Measurements from ENCODE around the gene DTNBP1.
A peak's percentile ranks its signal among the peaks of the same experiment; 100 is the strongest.

Gene DTNBP1

DNA sequence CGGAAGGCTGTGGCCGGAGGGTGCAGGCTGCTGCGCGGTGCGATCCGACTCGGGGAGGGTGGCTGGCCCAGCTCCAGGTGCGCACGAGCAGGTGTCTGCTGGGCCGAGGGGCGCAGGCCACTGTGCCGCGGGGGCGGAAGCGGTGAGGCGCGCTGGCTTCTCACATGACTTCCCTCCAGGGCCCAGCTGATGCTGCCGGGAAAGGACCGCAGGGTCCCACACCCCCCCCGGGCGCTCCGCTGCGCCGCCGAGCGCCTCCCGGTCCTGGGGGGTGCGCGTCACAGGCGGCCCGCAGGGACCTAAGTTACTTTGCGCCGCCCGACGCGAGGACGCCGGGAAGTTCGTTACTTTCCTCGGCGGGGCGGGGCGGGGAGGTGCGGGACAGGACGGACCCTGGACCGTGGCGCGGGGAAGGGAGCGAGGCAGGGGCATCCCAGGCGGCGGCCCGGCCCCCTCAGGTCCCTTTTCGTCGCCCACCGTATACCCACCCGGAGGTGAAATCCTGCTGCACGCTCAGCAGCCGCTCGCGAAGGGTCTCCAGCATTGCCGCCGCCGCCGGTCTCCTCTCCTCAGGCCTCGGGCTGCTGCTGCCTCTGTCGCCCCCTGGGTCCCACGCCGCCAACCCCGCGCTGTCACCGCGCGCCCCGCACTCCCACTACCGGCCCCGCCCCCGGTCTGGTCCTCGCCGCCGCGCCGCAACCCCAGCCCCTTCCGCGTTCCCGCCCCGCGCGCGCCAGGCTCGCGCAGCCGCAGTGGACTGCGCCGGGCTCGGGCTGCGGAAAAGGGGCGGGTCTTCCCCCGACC lies at the start of gene DTNBP1:
DTNBP1 (minus strand) TSS at position 703 of the 804 bp plus-strand sequence; CDS start at position 544, 159 bp downstream.
- Histone ChIP-seq H3K9ac (ENCODE audit: low read length in 5 of 5) (peak within 1 kb of the TSS; percentile 75 to 82 (median 78)), H3K4me3 (ENCODE audit: low read depth in 1 of 5, low read length in 5 of 5) (peak within 1 kb of the TSS; percentile 69 to 96 (median 83)), H3K27ac (ENCODE audit: low read depth, low read length) (peak within 1 kb of the TSS; percentile 65), H3K9me3 (ENCODE audit: control insufficient read depth in 5 of 5, low read length in 5 of 5) (no peaks in the 10 kb centered on the region), H3K4me1 (ENCODE audit: control insufficient read depth in 5 of 5, insufficient read depth in 5 of 5, low read length in 5 of 5) (peaks cover 3 to 16% (median 13%) of the 10 kb centered on the region in 5 donors), H3K36me3 (ENCODE audit: control insufficient read depth in 5 of 5, insufficient read depth in 5 of 5, low read length in 5 of 5) (no peaks in the 10 kb centered on the region), H3K27me3 (ENCODE audit: control insufficient read depth in 5 of 5, insufficient read depth in 4 of 5, low read length in 5 of 5) (no peaks in the 10 kb centered on the region)

DNA sequence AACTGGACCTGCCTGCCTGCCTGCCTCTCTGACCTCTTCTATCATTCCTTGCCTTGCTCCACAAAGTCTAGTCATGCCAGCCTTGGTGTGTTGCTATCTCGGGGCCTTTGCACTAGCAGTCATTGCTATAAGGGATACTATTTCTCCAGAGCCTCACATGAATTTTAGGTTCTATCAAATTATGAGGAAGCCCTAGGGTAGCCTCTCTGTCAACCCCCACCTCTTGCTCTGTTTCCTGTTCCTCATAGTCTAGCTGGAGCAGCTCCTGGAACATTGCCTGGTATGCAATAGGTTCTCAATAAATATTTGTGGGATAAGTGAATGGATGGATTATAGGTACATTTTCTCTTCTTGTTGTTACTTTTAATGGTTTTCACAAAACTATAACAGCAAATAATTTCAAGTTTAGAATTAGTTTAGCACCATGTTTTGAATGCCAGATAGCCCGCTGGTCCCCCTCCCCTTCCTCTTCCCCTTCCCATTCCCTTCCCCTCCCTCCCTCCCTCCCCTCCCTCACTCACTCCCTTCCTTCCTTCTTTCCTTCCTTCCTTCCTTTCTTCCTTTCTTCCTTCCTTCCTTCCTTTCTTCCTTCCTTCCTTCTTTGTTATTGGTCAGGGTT lies 46.9 kb upstream of the DTNBP1 start:
- Histone ChIP-seq H3K4me1 (ENCODE audit: control insufficient read depth in 5 of 5, insufficient read depth in 5 of 5, low read length in 5 of 5) (peaks cover 0 to 4% (median 0%) of the 10 kb centered on the region in 5 donors), H3K27ac (ENCODE audit: low read depth, low read length) (no peak overlapping the region), H3K9me3 (ENCODE audit: control insufficient read depth in 5 of 5, low read length in 5 of 5) (no peaks in the 10 kb centered on the region)

DNA sequence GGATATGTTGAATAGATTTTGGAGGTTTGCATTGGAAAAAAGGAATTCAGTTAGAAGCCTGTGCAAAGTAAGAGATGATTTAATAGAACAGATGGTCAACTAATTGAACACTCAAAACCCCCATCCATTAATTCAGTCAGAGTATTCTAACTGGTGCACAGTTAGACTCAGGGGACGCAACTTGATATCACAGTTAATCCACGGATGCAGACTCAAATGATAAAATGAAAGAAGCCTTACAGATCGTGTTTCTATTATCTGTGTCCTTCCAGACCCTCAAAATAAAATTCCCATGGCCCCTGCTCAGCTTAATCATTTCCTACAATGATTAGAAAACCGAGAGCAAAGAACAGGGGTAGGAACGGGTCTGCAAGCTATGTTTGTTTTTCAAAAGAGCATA lies 45.4 kb upstream of the DTNBP1 start:
- Histone ChIP-seq H3K4me1 (ENCODE audit: control insufficient read depth in 5 of 5, insufficient read depth in 5 of 5, low read length in 5 of 5) (peaks cover 0 to 4% (median 0%) of the 10 kb centered on the region in 5 donors), H3K9ac (ENCODE audit: low read length in 5 of 5) (no peak overlapping the region), H3K27ac (ENCODE audit: low read depth, low read length) (no peak overlapping the region), H3K9me3 (ENCODE audit: control insufficient read depth in 5 of 5, low read length in 5 of 5) (peaks cover 0 to 6% (median 2%) of the 10 kb centered on the region in 5 donors), H3K36me3 (ENCODE audit: control insufficient read depth in 5 of 5, insufficient read depth in 5 of 5, low read length in 5 of 5) (no peaks in the 10 kb centered on the region), H3K27me3 (ENCODE audit: control insufficient read depth in 5 of 5, insufficient read depth in 4 of 5, low read length in 5 of 5) (no peaks in the 10 kb centered on the region), H3K4me3 (ENCODE audit: low read depth in 1 of 5, low read length in 5 of 5) (no peak overlapping the region)

More for the DNA sequence above, 46.9 kb upstream of the DTNBP1 start:
- Histone ChIP-seq H3K4me3 (ENCODE audit: low read depth in 1 of 5, low read length in 5 of 5) (no peak overlapping the region), H3K9ac (ENCODE audit: low read length in 5 of 5) (no peak overlapping the region), H3K36me3 (ENCODE audit: control insufficient read depth in 5 of 5, insufficient read depth in 5 of 5, low read length in 5 of 5) (no peaks in the 10 kb centered on the region), H3K27me3 (ENCODE audit: control insufficient read depth in 5 of 5, insufficient read depth in 4 of 5, low read length in 5 of 5) (no peaks in the 10 kb centered on the region)

DNA sequence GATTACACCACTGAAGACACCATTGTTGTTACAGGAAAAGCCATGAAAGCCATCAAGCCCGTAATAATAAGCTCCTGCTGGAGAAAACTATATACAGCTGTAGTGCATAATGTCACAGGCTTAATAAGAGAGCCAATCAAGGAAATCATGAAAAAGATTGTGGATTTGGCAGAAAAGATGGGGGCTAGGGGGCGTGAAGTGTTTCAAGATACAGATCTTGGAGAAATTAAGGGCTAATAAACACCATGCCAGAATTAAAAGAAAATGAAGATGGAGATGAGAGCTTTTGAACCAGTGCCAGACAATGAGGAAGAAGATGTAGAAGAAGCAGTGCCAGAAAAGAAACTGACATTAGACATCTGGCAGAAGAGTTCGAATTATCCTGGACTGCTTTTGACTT lies 43.2 kb upstream of the DTNBP1 start:
- H3K4me1 ChIP-seq (ENCODE audit: control insufficient read depth in 5 of 5, insufficient read depth in 5 of 5, low read length in 5 of 5), result no peaks in the 10 kb centered on the region
- no peak overlapping the region for H3K4me3 ChIP-seq (ENCODE audit: low read depth in 1 of 5, low read length in 5 of 5)
- no peaks in the 10 kb centered on the region for H3K27me3 ChIP-seq (ENCODE audit: control insufficient read depth in 5 of 5, insufficient read depth in 4 of 5, low read length in 5 of 5)
- no peaks in the 10 kb centered on the region for H3K36me3 ChIP-seq (ENCODE audit: control insufficient read depth in 5 of 5, insufficient read depth in 5 of 5, low read length in 5 of 5)
- H3K27ac ChIP-seq (ENCODE audit: low read depth, low read length), result no peak overlapping the region
- H3K9ac ChIP-seq (ENCODE audit: low read length in 5 of 5), result no peak overlapping the region
- H3K9me3 ChIP-seq (ENCODE audit: control insufficient read depth in 5 of 5, low read length in 5 of 5), result peaks cover 0 to 7% (median 2%) of the 10 kb centered on the region in 5 donors

DNA sequence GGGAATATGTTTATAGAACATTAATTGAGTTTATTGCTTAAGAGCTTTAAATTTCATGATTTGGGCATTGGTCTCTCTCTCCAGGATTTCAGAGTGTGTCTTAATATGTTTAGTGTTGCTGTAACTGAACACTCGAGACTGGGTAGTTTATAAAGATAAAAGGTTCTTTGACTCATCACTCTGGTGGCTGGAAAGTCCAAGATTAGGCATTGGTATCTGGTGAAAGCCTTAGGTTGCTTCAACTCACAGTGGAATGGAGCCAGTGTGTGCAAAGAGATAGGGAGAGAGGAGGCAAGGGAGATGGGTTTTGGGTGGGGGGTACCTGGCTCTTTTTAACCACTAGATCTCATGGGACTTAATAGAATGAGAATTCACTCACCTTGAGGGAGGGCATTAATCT lies 35.6 kb upstream of the DTNBP1 start:
- H3K36me3 ChIP-seq (ENCODE audit: control insufficient read depth in 5 of 5, insufficient read depth in 5 of 5, low read length in 5 of 5), result no peaks in the 10 kb centered on the region
- no peaks in the 10 kb centered on the region for H3K27me3 ChIP-seq (ENCODE audit: control insufficient read depth in 5 of 5, insufficient read depth in 4 of 5, low read length in 5 of 5)
- H3K4me3 ChIP-seq (ENCODE audit: low read depth in 1 of 5, low read length in 5 of 5), result no peak overlapping the region
- peaks cover 0 to 3% (median under 1%) of the 10 kb centered on the region in 5 donors for H3K9me3 ChIP-seq (ENCODE audit: control insufficient read depth in 5 of 5, low read length in 5 of 5)
- H3K4me1 ChIP-seq (ENCODE audit: control insufficient read depth in 5 of 5, insufficient read depth in 5 of 5, low read length in 5 of 5), result no peaks in the 10 kb centered on the region
- H3K27ac ChIP-seq (ENCODE audit: low read depth, low read length), result no peak overlapping the region
- H3K9ac ChIP-seq (ENCODE audit: low read length in 5 of 5), result no peak overlapping the region

- Histone ChIP-seq H3K27me3 (ENCODE audit: control insufficient read depth in 5 of 5, insufficient read depth in 4 of 5, low read length in 5 of 5) (no peaks in the 10 kb centered on the region), H3K4me1 (ENCODE audit: control insufficient read depth in 5 of 5, insufficient read depth in 5 of 5, low read length in 5 of 5) (no peaks in the 10 kb centered on the region), H3K36me3 (ENCODE audit: control insufficient read depth in 5 of 5, insufficient read depth in 5 of 5, low read length in 5 of 5) (no peaks in the 10 kb centered on the region), H3K27ac (ENCODE audit: low read depth, low read length) (no peak overlapping the region), H3K4me3 (ENCODE audit: low read depth in 1 of 5, low read length in 5 of 5) (no peak overlapping the region), H3K9ac (ENCODE audit: low read length in 5 of 5) (no peak overlapping the region), H3K9me3 (ENCODE audit: control insufficient read depth in 5 of 5, low read length in 5 of 5) (no peaks in the 10 kb centered on the region)
These were observed 35.1 kb upstream of the DTNBP1 start for GRCh38 chr6:15697895-15698294.

DNA sequence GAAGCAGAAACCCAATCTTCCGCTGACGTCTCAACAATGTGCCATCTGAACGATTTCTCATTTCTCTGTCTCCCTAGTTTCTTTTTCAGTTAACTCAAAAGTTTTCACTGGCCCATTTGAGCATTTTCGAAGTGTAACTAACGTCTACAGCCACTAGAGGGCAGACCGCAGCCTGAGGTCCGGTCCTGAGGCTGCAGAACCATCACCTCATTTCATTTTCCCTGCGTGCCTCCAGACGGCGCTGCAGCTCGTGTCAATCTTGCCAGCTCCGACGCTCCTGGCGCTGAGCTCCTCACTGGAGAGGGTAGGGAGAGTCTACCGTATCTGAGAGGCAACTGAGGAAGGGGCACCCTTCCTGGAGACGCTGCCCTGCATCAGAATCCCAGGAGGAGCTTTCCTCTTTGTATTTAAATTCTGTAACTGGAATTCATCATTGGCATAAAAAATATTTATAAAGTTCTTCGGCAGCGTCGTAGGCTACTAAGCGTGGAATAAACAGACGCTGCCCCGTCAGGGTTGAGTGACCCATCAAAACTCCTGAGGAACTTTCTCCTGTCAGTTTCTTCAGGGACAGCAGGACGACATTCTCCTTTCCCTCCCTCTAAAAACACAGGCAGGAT lies 28.5 kb upstream of the DTNBP1 start:
- peaks cover 5 to 18% (median 17%) of the 10 kb centered on the region in 5 donors for H3K4me1 ChIP-seq (ENCODE audit: control insufficient read depth in 5 of 5, insufficient read depth in 5 of 5, low read length in 5 of 5)
- H3K4me3 ChIP-seq (ENCODE audit: low read depth in 1 of 5, low read length in 5 of 5), result peak overlapping the region; percentile 8 to 54 (median 43)
- no peaks in the 10 kb centered on the region for H3K36me3 ChIP-seq (ENCODE audit: control insufficient read depth in 5 of 5, insufficient read depth in 5 of 5, low read length in 5 of 5)
- H3K27ac ChIP-seq (ENCODE audit: low read depth, low read length), result peak overlapping the region; percentile 58
- no peaks in the 10 kb centered on the region for H3K27me3 ChIP-seq (ENCODE audit: control insufficient read depth in 5 of 5, insufficient read depth in 4 of 5, low read length in 5 of 5)
- peak overlapping the region in 3 of 5 donors; percentile 38 to 72 (median 52) for H3K9ac ChIP-seq (ENCODE audit: low read length in 5 of 5)
- H3K9me3 ChIP-seq (ENCODE audit: control insufficient read depth in 5 of 5, low read length in 5 of 5), result no peaks in the 10 kb centered on the region

- peak overlapping the region; percentile 58 for H3K27ac ChIP-seq (ENCODE audit: low read depth, low read length)
- H3K36me3 ChIP-seq (ENCODE audit: control insufficient read depth in 5 of 5, insufficient read depth in 5 of 5, low read length in 5 of 5), result no peaks in the 10 kb centered on the region
- H3K4me3 ChIP-seq (ENCODE audit: low read depth in 1 of 5, low read length in 5 of 5), result no peak overlapping the region
- H3K9me3 ChIP-seq (ENCODE audit: control insufficient read depth in 5 of 5, low read length in 5 of 5), result no peaks in the 10 kb centered on the region
- H3K4me1 ChIP-seq (ENCODE audit: control insufficient read depth in 5 of 5, insufficient read depth in 5 of 5, low read length in 5 of 5), result peaks cover 5 to 18% (median 17%) of the 10 kb centered on the region in 5 donors
- H3K9ac ChIP-seq (ENCODE audit: low read length in 5 of 5), result peak overlapping the region in 2 of 5 donors; percentile 38 to 52
- H3K27me3 ChIP-seq (ENCODE audit: control insufficient read depth in 5 of 5, insufficient read depth in 4 of 5, low read length in 5 of 5), result no peaks in the 10 kb centered on the region
These were observed 27.7 kb upstream of the DTNBP1 start for GRCh38 chr6:15690510-15690909.

DNA sequence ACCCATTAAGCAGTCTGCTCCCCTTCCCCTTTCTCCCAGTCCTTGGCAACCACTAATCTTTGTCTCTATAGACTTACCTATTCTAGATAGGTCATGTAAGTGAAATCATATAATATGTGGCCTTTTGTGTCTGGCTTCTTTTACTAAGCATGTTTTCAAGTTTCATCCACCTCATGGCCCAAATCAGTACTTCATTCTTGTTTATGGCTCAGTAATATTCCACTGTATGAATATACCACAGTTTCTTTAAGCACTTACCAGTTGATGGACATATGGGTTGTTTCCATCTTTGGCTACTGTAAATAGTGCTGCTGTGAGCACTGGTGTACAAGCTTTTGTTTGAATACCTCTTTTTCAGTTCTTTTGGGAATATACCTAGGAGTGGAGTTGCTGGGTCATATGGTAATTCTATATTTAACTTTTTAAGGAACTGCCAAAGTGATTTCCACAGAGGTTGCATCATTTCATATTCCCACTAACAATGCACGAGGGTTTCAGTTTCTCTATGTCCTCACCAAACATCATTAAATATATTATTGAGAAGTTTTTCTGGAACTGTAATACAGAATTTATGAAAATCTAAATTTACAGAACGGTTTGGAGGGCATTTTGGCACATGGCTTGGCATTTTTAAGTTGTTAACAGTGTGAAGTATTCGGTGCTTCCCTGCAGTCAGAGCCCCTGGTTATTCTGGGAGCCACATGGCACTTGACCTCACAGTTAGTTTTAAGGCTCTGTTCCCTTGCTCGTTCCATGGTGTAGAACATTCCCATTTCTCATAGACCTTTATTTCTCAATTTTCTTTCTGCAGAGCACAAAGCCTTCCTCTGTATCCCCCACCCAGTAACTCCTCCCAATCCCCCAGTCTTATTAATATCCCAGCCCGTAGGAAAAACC lies 27.0 kb upstream of the DTNBP1 start:
- peak overlapping the region; percentile 58 for H3K27ac ChIP-seq (ENCODE audit: low read depth, low read length)
- no peak overlapping the region for H3K4me3 ChIP-seq (ENCODE audit: low read depth in 1 of 5, low read length in 5 of 5)
- peaks cover 5 to 18% (median 17%) of the 10 kb centered on the region in 5 donors for H3K4me1 ChIP-seq (ENCODE audit: control insufficient read depth in 5 of 5, insufficient read depth in 5 of 5, low read length in 5 of 5)
- no peaks in the 10 kb centered on the region for H3K27me3 ChIP-seq (ENCODE audit: control insufficient read depth in 5 of 5, insufficient read depth in 4 of 5, low read length in 5 of 5)
- no peak overlapping the region for H3K9ac ChIP-seq (ENCODE audit: low read length in 5 of 5)
- H3K9me3 ChIP-seq (ENCODE audit: control insufficient read depth in 5 of 5, low read length in 5 of 5), result no peaks in the 10 kb centered on the region
- no peaks in the 10 kb centered on the region for H3K36me3 ChIP-seq (ENCODE audit: control insufficient read depth in 5 of 5, insufficient read depth in 5 of 5, low read length in 5 of 5)
